Activated T-cell treated with anti-CD3 and anti-CD28 coated beads for 24 hours (primary cell): Measurements from ENCODE around the gene MYO1D.

Experiments
- DNase-seq: peaks from one replicate; pipeline ENCODE4 v3.0.0-alpha.2; 2020; ENCODE audit warnings: low read depth

The MYO1D gene

GRCh38 chr17:32503251-32504165 is 373.4 kb downstream of the MYO1D start:
- no peak for DNase-seq

DNA sequence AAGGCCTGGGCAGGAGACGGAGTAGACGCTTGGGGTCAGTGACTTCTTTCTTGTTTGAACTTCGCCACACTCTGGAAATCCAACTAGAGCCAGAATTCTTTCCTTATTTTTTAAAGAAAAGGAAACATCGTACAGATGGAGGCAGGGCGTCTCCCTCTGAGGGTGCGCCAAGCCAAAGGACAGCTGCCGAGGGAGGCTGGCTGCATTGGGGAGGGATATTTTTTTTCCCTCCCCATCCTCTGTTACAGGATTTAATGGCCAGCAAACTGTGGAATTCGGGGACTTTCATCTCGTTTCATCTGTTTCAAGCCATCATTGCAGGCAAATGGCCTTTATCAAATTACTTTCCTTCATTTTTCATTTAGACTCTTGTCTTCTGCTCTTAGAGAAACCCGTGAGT is 374.2 kb downstream of the MYO1D start:
- DNase-seq = no peak

DNA sequence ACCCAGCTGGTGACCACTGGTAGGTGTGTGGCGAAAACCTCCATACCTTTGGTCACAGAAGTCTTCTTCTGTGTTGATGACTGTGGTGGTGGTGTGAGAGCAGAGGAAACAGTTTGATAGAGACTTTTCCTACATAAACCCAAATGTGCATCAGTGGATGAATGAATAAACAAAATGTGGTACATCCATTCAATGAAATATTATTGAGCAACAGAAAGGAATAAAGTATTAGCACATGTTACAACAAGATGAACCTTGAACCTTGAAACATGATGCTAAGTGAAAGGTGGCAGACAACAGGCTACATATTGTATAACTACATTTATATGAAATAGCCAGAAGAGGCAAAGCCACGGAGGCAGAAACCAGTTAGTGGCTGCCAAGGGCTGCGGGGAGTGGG is 374.9 kb downstream of the MYO1D start:
- DNase-seq = no peak

DNA sequence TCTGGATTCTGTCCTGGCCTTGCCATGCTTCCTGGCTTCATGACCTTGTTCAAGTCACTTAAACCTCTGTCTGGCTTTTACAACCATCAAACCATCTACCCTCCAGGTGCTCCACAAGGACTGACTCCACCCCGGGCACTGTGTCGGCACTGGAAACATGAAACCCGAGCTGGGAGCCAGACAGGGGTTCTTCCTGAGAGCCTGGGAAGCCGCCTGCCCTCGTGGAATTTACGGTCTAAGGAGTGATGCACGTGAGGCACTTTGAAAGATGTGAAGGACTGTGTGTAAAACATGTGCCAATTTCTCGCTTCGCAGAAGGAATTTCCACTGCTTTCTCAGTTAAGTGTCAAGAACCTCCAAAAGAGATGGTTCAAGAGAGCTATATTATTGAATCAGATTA is 378.5 kb downstream of the MYO1D start:
- no peak for DNase-seq

DNA sequence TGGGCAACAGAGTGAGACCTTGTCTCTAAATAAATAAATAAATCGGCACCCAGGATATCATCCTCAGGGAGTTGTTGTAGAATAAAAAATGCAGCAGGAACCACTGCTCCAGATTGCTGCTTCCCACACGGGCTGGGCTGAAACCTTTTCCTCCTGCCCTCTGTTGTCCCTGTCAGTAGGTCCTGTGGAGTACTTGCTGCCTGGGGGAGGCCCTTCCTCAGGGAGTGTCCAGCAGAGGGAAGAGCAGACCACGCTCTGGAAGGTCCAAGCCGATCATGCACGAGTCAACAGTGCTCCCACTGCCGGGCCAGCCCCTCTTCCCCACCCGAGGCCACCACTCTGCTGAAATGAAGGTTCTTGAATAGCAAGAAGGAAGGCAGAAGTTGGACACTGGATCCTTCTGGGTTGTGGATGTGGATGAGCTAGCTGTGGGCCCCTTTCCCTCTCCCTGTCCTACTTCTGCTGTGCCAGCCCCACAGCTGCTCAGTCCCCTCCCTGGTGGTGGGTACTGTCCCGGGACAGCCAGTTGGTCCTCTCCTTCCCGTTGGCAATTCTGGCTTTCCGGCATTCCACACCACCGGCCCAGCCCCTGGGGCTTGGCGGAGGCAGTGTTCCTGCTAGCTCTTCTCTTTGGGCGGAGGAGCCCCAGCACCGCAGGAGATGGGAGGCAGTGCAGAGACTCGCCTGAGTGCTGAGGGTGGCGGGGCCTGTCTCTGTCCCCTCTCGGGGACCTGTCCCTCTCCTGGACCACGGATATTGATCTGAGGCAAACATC is 379.3 kb downstream of the MYO1D start:
- no peak for DNase-seq

DNA sequence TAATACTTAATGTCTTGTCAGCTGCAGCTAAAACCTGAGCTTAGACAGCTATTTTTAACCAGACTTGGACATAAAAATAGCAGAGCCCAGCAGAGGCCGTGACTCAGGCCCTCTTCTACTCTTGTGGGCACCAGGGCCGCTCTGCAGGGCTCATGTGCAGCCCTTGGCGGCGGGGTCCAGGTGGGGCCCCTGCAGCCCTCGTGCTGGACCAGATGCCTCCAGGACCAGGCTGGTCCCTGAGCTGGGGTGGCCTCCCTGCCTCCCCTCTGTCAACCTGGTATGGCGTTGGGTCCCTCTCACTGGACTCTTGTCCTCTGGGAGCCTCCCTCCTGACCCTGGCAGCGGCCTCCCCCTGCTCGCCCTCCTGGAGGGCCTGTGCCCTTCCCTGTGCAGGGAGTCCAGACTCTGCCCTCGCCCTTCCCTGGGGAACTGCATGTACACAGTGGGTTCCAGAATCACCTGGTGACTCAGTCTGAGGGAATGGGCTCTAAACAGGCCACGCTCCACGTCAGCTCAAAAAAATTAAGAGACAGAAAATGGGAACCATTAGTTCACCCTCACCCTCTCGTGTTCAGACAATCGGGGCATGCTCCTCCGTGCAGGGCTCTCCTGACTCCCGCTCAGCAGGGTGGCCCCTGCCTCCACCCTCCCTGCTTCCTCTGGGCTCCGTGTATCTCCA is 380.4 kb downstream of the MYO1D start:
- no peak for DNase-seq

- DNase-seq = no peak
Observed at GRCh38 chr17:32495359-32496231, 381.3 kb downstream of the MYO1D start.

GRCh38 chr17:32494621-32495358 is 382.1 kb downstream of the MYO1D start:
- DNase-seq = no peak

GRCh38 chr17:32493976-32494513 is 382.9 kb downstream of the MYO1D start:
- no peak for DNase-seq

DNA sequence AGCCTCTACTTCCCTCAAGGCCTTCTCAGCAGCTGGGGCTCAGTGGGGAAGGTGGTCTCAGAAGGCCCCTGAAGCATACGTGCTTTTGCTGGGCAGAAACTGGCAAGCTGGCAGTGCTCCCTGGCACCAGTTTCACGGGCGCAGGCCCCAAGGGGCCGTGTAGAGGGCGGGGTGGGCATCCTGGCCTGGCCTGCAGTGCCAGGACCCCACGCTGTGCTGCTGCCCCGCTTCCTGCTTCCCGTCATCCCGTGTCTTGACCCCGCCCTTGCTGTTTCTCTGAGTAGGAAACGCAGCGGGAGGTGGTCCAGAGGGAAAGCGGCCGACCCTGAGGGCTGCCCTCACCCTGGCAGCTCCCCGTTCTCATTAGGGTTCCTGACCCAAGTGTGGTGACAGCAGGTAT is 383.4 kb downstream of the MYO1D start:
- DNase-seq = no peak

DNA sequence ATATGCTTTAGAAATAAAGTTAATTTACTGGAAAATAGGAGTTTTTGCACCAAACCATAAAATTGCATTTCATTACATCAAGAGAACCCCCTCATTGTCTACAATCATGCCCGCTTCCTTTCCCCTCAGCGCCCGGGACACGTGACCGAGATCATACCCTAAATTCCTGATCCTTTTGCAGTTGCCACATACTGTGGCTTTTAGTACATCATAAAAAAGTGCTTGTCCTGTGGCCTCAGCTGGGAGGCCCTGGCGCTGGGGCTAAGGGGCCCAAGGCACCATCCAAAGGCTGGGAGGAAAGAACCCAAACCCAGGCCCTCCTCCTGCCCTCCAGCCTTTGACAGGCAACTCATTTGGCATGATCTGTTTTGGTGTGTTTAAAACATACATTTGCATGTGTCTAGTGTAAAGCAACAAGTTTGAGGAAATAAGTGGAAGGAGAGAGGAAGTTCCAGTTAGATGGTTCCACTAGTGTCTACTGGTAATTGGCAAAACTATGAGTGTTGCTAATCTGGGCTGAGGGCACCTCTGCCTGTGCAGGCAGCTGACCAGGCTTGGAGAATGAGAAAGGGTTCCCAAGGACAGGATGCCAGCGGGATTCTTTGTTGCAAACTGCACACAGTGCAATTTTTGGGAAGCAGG is 384.2 kb downstream of the MYO1D start:
- DNase-seq = no peak

DNA sequence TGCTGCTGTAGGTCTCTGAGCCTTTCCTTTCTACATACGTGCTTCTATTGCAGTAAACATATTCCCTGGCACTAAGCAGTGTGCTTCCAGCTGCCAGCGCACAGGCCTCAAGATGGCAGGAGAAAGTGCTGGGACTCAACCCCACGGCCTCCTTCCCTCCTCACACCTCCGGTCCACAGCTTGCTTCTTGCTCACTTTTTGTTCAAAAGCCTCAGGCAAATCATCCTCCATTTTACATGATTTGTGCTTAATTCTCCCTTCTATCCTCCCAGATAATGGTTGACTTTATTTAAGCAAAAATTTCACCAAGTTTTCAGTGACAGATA is 384.7 kb downstream of the MYO1D start:
- DNase-seq = no peak

DNA sequence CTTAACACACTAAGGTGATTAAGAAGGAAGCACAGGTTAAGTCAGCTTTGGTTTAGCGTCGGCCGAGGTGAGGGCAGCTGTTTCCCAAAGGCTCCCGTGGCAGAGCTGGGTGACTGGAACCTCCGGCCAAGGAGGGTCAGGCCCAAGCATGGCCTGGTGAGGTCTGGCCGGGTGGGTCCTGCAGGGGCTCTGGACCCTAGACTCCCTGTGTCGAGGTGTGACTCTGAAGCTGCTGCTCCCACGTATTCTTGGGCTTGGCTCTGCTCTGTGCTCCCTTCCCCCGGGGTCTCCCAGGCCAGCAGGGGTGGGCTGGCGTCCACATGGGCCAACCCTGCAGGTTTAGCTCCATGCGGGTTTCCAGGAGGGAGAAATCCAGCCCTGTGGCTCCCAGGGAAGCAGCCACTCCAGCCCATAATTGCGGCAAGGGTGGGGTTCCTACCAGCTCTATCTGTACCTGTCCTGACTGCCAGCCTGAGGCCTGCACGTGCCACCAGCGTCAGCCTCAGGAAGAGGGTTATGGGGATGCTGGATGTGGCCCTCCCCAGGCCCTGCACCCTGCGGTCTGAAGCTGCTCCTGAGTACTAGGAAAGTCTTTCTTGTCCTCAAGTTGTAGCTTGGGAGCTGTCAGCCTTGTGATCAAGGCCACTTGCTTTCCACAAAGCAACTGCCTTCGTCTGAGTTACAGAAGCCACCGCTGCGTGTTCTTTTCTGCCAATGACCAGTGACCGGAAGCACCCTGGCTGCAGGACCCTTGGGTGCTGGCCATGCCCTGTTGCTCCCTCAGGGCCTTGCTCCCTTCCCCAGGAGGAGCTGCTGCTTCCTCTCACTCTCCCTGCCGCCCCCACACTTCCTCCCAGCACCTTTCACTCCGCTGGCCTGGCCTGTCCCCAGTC is 385.3 kb downstream of the MYO1D start:
- DNase-seq = no peak

- DNase-seq = no peak
Observed at GRCh38 chr17:32490101-32490482, 386.8 kb downstream of the MYO1D start.

DNA sequence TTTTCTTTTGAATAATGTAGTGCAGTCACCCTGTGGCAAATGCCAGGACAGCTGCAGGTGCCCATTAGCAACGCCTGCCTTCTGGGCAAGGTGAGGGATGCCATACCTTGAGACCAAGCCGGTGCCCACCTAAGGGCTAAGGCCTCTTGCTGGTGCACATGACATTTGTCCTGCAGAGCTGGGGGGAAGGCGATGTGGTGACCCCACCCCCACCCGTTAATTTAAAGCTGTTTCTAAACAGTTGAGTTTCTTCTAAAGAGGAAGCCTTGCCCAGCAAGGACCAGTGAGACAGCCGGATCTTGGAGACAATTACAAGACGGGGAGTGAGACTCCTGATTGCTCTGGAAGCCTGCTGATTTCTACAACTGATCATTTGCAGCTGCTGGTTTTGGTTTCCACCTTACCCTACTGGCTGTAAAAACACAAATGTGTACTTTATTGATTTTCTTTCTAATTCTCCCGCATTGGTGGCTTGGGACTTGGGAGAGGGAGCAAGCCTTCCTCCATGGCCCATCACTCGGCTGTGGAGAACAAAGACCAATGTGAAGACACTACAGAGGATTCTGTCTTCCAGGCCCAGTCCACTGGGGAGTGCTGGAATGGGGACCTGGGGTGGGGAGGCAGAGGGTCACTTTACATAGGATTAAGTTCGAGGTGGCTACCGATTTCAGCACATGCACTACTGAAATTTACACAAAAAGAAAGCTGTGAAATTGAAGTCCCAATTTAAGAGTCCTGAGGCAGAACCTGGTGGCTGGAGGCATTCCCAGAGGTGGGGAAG is 387.4 kb downstream of the MYO1D start:
- no peak for DNase-seq

- no peak for DNase-seq
Observed at GRCh38 chr17:32488604-32489180, 388.2 kb downstream of the MYO1D start.

DNA sequence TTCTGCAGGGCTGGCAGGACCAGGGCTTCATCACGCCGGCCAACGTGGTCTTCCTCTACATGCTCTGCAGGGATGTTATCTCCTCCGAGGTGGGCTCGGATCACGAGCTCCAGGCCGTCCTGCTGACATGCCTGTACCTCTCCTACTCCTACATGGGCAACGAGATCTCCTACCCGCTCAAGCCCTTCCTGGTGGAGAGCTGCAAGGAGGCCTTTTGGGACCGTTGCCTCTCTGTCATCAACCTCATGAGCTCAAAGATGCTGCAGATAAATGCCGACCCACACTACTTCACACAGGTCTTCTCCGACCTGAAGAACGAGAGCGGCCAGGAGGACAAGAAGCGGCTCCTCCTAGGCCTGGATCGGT is 388.8 kb downstream of the MYO1D start:
- no peak for DNase-seq

GRCh38 chr17:32487473-32488176 is 389.3 kb downstream of the MYO1D start:
- no peak for DNase-seq
